HG02588 (cell line): Measurements from ENCODE around the gene C6orf62.
"Not testable (repeated sequence)": the region's sequence is repeated elsewhere in the genome, so short reads cannot be mapped to it uniquely, and the experiment has no call there.

Experiments
- ATAC-seq: cut with Tn5 transposase; IDR thresholded peaks from one replicate; pipeline ENCODE4 v1.9.1; 2021; ENCODE audit warnings: mild to moderate bottlenecking, moderate library complexity; ENCODE audit not compliant: unreplicated experiment

Gene C6orf62

GRCh38 chr6:24668997-24669361, 50.0 kb downstream of the C6orf62 start:
- ATAC-seq, result no peak

- ATAC-seq, result not testable (repeated sequence)
Observed at GRCh38 chr6:24668066-24668996, 50.6 kb downstream of the C6orf62 start.

GRCh38 chr6:24667378-24667803, 51.6 kb downstream of the C6orf62 start:
- no peak for ATAC-seq

GRCh38 chr6:24666641-24667377, 52.1 kb downstream of the C6orf62 start, which contains the start of the genes ACOT13 and TDP2:
Gene ACOT13 (plus strand): TSS chr6:24667077. CDS start chr6:24667264, 187 bp downstream.
Gene TDP2 (minus strand): TSS chr6:24666899. CDS start chr6:24666862, 37 bp downstream.
- ATAC-seq, result peak; percentile 96

- peak; percentile 26 for ATAC-seq
Observed at GRCh38 chr6:24666097-24666640, 52.8 kb downstream of the C6orf62 start.

- no peak for ATAC-seq
Observed at GRCh38 chr6:24664046-24664987, 54.6 kb downstream of the C6orf62 start.

- ATAC-seq, result no peak
Observed at GRCh38 chr6:24663189-24663588, 55.8 kb downstream of the C6orf62 start.

GRCh38 chr6:24662236-24662635, 56.7 kb downstream of the C6orf62 start:
- no peak for ATAC-seq

GRCh38 chr6:24661759-24662158, 57.2 kb downstream of the C6orf62 start:
- ATAC-seq, result not testable (repeated sequence)

- ATAC-seq, result no peak
Observed at GRCh38 chr6:24660105-24660504, 58.8 kb downstream of the C6orf62 start.

- no peak for ATAC-seq
Observed at GRCh38 chr6:24659561-24659960, 59.4 kb downstream of the C6orf62 start.

GRCh38 chr6:24658573-24659560, 60.1 kb downstream of the C6orf62 start:
- ATAC-seq, result no peak

GRCh38 chr6:24655215-24655614, 63.7 kb downstream of the C6orf62 start:
- ATAC-seq, result no peak
